BE2C (cell line): ENCODE results near the gene UTP15.
A peak's percentile ranks its signal among the peaks of the same experiment; 100 is the strongest.

Source experiments
- DNase-seq: peaks from one replicate; pipeline ENCODE4 v3.0.0-alpha.2; 2020
- H3K27me3 ChIP-seq: fragments of 250-450 bp; sonication (Bioruptor Pico); 2 replicates; pipeline ENCODE4 v1.5.1; 2020; ENCODE audit warnings: mild to moderate bottlenecking
- H3K36me3 ChIP-seq: fragments of 250-450 bp; sonication (Bioruptor Pico); 2 replicates; pipeline ENCODE4 v1.5.1; 2020; ENCODE audit warnings: mild to moderate bottlenecking
- H3K4me1 ChIP-seq: fragments of 250-450 bp; sonication (Bioruptor Pico); 2 replicates; pipeline ENCODE4 v1.5.1; 2020
- H3K4me3 ChIP-seq: 2 replicates; pipeline ENCODE4 v1.5.1; 2011; ENCODE audit warnings: low read depth, low read length
- H3K9me3 ChIP-seq: fragments of 250-450 bp; sonication (Bioruptor Pico); 2 replicates; pipeline ENCODE4 v1.5.1; 2020
- TF ChIP-seq, protein P1 (sequence below): IDR thresholded peaks from 2 replicates; pipeline ENCODE4 v1.5.1; 2012; ENCODE audit warnings: mild to moderate bottlenecking, low read depth, low read length

The UTP15 gene

DNA sequence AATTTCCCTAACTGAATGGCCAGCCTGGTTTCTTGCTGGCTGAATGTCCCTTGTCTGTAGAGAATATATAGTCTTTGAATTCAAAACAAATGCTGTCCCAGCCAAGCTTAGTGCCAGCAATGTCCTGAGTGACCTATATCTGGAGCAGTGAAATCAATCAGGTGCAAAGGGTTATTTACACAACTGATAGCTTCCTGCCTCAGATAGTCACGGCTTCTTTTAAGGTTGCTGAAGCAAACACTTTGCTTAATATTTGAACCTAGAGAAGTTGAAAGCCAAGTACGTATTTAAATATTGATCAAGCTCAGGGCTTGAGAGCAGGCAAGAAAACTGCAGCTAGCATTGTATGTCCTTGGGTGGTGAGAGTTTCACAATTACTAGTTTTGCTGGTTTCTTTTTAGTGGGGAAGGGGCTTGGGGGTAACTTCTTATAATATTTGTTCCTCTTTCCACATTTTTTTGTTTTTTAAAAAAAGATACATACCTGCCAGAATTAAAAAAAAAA lies 58.4 kb downstream of the UTP15 start:
- Histone ChIP-seq H3K4me3 (no peak overlapping the region), H3K9me3 (no peaks in the 10 kb centered on the region), H3K27me3 (no peaks in the 10 kb centered on the region), H3K36me3 (0 out of 2 replicates have a peak, but pooled peaks cover 2% of the 10 kb centered on the region), H3K4me1 (peaks cover 30% of the 10 kb centered on the region)
- DNase-seq, result no peak
- TF ChIP-seq, protein P1, sequence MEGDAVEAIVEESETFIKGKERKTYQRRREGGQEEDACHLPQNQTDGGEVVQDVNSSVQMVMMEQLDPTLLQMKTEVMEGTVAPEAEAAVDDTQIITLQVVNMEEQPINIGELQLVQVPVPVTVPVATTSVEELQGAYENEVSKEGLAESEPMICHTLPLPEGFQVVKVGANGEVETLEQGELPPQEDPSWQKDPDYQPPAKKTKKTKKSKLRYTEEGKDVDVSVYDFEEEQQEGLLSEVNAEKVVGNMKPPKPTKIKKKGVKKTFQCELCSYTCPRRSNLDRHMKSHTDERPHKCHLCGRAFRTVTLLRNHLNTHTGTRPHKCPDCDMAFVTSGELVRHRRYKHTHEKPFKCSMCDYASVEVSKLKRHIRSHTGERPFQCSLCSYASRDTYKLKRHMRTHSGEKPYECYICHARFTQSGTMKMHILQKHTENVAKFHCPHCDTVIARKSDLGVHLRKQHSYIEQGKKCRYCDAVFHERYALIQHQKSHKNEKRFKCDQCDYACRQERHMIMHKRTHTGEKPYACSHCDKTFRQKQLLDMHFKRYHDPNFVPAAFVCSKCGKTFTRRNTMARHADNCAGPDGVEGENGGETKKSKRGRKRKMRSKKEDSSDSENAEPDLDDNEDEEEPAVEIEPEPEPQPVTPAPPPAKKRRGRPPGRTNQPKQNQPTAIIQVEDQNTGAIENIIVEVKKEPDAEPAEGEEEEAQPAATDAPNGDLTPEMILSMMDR, result no peak

DNA sequence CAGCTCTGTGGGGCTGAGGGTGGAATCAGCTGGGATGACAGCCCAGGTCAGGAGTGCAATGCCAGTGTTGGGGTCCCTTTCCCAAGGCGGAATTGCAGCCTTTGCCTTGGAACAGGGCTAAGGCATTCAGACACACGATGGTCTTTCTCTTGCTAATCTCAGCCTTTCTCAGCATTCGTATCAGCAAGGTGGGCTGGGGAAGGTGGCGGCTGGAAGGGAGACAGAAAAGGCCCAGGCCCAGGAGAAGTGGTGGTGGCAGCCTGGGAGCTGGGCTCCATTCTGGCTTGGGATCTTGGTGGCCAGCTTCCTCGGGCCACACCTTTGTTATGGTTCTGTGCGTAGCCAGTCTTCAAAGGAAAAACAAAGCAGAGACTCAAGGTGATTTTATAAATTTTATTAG lies 59.3 kb downstream of the UTP15 start:
- Histone ChIP-seq H3K4me3 (no peak overlapping the region), H3K4me1 (peaks cover 30% of the 10 kb centered on the region), H3K27me3 (no peaks in the 10 kb centered on the region), H3K9me3 (no peaks in the 10 kb centered on the region), H3K36me3 (0 out of 2 replicates have a peak, but pooled peaks cover 2% of the 10 kb centered on the region)
- DNase-seq, result no peak
- TF ChIP-seq, protein P1, result no peak

GRCh38 chr5:73625372-73625943 lies 59.9 kb downstream of the UTP15 start:
- Histone ChIP-seq H3K4me3 (peak overlapping the region; percentile 72), H3K4me1 (peaks cover 32% of the 10 kb centered on the region)

GRCh38 chr5:73625944-73626811 lies 60.6 kb downstream of the UTP15 start, which contains the start of gene ARHGEF28:
Gene ARHGEF28, plus strand, starts transcription at chr5:73626196. Its CDS starts 58,656 bp downstream, at chr5:73684852.
- Histone ChIP-seq H3K27me3 (no peaks in the 10 kb centered on the region), H3K4me3 (peak within 1 kb of the TSS; percentile 72), H3K36me3 (0 out of 2 replicates have a peak, but pooled peaks cover 2% of the 10 kb centered on the region), H3K9me3 (no peaks in the 10 kb centered on the region), H3K4me1 (peaks cover 39% of the 10 kb centered on the region)
- peak; percentile 87 for DNase-seq
- TF ChIP-seq, protein P1, result no peak

More at GRCh38 chr5:73625372-73625943, 59.9 kb downstream of the UTP15 start:
- DNase-seq, result no peak
- TF ChIP-seq, protein P1, result no peak
- Histone ChIP-seq H3K9me3 (no peaks in the 10 kb centered on the region), H3K36me3 (0 out of 2 replicates have a peak, but pooled peaks cover 2% of the 10 kb centered on the region), H3K27me3 (no peaks in the 10 kb centered on the region)

GRCh38 chr5:73626814-73627313 lies 61.3 kb downstream of the UTP15 start:
- H3K36me3 ChIP-seq, result 0 out of 2 replicates have a peak, but pooled peaks cover 2% of the 10 kb centered on the region
- H3K9me3 ChIP-seq, result no peaks in the 10 kb centered on the region
- no peak for DNase-seq
- peak overlapping the region; percentile 72 for H3K4me3 ChIP-seq
- TF ChIP-seq, protein P1, result no peak
- no peaks in the 10 kb centered on the region for H3K27me3 ChIP-seq
- peaks cover 45% of the 10 kb centered on the region for H3K4me1 ChIP-seq
